Measurements from ENCODE around the gene ARL2BP.
"Not testable (repeated sequence)": the region's sequence is repeated elsewhere in the genome, so short reads cannot be mapped to it uniquely, and the experiment has no call there.

Gene ARL2BP

GRCh38 chr16:57263541-57264351, 18.7 kb downstream of the ARL2BP start:
- DNase-seq (ENCODE audit: low read depth in 2 of 2): no peak

DNA sequence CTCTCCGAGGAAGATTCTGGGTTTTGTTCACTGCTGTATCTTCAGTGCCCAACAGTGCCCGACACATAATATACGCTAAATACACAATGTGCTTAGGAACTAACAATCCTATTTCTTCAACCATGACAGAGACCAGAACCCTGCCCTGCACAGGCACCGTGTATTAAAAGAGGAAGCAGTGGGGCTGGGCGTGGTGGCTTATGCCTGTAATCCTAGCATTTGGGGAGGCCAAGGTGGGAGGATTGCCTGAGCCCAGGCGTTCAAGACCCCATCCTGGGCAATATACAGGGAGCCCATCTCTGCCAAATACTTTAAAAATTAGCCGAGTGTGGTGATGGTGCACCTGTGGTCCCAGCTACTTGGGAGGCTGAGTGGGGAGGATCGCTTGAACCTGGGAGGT, 19.3 kb downstream of the ARL2BP start:
- DNase-seq (ENCODE audit: low read depth in 2 of 2): no peak

DNA sequence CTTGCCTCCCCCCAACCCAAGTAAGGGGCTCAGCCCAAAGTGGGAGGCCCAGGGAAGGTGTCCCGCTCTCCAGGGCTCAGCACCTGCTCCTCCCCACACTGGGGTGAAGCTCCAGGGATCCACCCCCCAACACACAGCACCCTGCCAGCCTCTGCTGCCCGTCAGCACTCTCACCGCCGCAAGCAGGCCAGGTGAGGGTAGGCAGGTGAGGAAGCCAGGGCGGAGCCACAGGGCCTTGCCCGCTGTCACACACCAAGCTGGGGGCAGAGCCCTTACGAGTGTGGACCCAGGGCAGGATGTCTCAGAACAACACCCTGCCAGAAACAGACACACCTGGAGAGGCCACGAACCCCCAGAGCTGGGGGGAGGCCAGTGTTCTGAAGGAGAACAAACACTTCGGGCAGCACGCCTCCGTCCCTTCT, 19.9 kb downstream of the ARL2BP start:
- no peak for DNase-seq (ENCODE audit: low read depth in 2 of 2)

GRCh38 chr16:57265850-57266530, 20.9 kb downstream of the ARL2BP start:
- no peak for DNase-seq (ENCODE audit: low read depth in 2 of 2)

GRCh38 chr16:57266531-57267260, 21.6 kb downstream of the ARL2BP start:
- DNase-seq (ENCODE audit: low read depth in 2 of 2): no peak

GRCh38 chr16:57267343-57267742, 22.3 kb downstream of the ARL2BP start:
- not testable (repeated sequence) for DNase-seq (ENCODE audit: low read depth in 2 of 2)

- DNase-seq (ENCODE audit: low read depth in 2 of 2): no peak
Observed at GRCh38 chr16:57268804-57269800, 24.0 kb downstream of the ARL2BP start.

DNA sequence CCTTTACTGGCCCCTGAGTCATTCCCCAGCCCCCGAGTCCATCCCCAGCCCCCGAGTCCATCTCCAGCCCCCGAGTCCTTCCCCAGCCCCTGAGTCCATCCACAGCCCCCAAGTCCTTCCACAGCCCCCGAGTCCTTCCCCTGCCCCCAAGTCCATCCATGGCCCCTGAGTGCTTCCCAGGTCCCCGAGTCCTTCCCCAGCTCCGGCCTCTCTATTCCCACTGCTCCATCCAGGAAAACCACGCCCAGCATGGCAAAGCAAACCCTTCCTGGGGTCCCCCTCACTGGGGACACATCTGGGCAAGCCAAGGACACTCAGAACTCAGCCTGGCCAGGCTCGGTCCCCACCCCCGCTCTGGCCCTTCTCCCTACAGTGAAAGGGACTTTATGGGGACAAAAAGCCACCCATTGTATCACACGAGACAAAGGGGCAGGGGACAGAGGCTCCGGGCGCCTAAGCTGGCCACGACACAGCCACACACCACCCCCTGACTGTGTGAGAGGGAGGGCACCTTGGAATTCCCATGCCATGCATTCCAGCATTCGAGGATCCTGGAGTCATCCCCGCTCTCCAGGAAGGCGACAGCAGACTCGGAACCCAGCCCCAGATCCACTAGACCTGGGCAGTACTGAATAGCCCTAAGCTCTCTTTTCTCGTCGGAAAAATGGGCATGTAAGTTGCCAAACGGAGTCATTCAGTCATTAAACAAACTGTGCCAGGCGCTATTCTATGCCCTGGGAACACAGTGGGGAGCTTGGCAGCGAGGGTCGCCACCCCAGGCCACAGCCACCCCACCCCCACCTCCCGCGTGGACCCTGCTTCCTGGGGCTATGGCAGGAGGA, 25.4 kb downstream of the ARL2BP start:
- DNase-seq (ENCODE audit: low read depth in 2 of 2): no peak

DNA sequence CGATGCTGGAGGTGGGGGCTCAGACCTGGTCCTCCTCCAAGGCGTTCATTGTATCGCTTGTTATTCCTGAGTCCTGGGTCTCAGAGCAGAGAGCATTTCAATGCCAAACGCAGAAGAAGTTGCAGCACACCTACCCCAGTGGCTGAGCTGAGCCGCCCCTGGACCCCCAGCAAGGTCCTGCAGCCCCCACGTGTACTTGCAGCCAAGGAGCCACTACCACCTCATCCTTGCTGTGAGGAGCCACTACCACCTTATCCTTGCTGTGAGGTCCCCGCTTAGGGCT, 25.9 kb downstream of the ARL2BP start:
- no peak for DNase-seq (ENCODE audit: low read depth in 2 of 2)

- DNase-seq (ENCODE audit: low read depth in 2 of 2): no peak
Observed at GRCh38 chr16:57271867-57272495, 26.9 kb downstream of the ARL2BP start.

DNA sequence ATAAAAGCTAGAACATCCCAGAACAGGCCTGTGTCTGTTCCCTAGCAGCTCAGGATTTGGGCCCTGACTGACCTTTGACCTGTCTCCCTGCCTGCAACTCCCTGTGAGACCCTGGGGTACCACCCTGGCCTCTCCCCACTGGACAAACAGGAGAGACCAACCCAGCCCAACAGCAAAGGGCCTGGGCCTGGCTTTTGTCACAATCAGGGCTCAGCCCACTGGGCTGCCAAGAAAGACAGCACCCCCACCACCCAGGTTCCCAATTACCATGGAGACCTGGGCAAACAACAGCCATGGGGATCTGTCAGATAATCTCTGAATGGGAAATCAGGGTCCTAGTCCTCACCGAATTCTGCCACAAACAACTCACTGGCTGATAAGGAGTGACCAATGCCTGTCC, 28.3 kb downstream of the ARL2BP start:
- no peak for DNase-seq (ENCODE audit: low read depth in 2 of 2)

DNA sequence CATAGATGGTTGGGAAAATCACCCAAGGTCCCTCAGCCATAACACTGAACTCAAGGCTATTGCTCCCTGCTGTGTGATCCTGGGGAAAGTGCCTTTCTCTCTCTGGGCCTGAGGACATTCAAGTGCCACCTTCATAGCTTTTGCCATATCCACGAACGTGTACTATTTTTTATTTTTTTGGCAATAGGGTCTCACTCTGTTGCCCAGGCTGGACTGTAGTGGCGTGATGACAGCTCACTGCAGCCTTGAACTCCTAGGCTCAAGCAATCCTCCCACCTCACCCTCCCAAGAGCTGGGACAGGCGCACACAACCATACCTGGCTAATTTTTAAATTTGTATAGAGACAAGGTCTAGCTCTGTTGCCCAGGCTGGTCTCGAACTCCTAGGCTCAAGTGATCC, 28.8 kb downstream of the ARL2BP start:
- DNase-seq (ENCODE audit: low read depth in 2 of 2): no peak

DNA sequence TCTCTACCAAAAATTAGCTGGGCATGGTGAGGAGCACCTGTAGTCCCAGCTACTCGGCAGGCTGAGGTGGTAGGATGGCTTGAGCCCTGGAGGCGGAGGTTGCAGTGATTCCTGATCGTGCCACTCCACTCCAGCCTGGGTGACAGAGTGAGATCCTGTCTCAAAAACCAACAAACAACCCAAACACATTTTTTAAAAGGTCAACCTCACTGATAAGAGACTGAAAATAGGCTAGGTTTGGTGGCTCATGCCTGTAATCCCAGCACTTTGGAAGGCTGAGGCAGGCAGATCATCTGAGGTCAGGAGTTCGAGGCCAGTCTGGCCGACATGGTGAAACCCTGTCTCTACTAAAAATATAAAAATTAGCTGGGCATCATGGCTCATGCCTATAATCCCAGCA, 30.9 kb downstream of the ARL2BP start:
- DNase-seq (ENCODE audit: low read depth in 2 of 2): not testable (repeated sequence)

- DNase-seq (ENCODE audit: low read depth in 2 of 2): no peak
Observed at GRCh38 chr16:57276596-57276995, 31.5 kb downstream of the ARL2BP start.

- no peak for DNase-seq (ENCODE audit: low read depth in 2 of 2)
Observed at GRCh38 chr16:57277586-57277985, 32.5 kb downstream of the ARL2BP start.

GRCh38 chr16:57278494-57278893, 33.4 kb downstream of the ARL2BP start:
- no peak for DNase-seq (ENCODE audit: low read depth in 2 of 2)

GRCh38 chr16:57279780-57280638, 35.0 kb downstream of the ARL2BP start:
- no peak for DNase-seq (ENCODE audit: low read depth in 2 of 2)

GRCh38 chr16:57281791-57282190, 36.7 kb downstream of the ARL2BP start:
- no peak for DNase-seq (ENCODE audit: low read depth in 2 of 2)

DNA sequence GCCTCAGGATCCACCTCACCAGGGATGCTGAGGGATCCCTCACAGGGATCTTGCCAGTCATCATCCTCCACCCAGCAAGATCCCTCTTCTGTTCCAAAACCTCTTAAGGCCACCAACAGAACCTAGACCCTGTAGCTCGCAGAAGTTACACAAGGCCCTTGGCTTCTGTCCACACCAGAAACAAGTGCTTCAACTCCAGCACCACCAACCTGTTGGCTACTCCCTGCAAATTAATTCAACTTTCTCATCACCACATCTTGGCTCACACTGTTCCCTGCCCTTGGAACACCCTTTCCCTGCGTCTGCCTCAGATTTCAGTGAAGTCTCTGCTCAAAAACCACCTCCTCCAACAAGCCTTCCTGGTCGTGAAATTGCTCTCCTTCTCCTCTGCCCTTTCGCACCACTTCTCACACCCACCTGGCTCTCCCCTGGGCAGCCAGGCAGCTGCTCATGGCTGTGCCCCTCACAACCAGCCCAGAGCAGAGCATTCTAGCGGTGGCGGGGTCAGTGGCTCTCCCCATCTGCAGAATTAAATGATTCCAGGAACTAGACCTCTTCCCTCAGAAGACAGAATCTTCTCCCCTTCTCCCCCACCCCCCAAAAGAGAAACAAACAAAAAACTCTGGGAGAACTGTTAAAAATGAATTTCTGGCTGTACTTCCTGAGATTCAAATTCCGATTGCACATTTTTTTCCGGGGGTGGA, 37.6 kb downstream of the ARL2BP start:
- DNase-seq (ENCODE audit: low read depth in 2 of 2): no peak
